HepG2 (cell line): ENCODE results near the gene PARP3. TPM values are rescaled to one million over a fixed set of nuclear protein-coding genes. Genes with fewer than 3 reads are reported as not detected.

Source experiments
- CAMTA2 ChIP-seq: sonication (generic); formaldehyde crosslinking; IDR thresholded peaks from 2 replicates; pipeline ENCODE4 v1.4.0; 2020; ENCODE audit warnings: mild to moderate bottlenecking, missing genetic modification reagents, borderline replicate concordance
- CEBPG ChIP-seq: IDR thresholded peaks from 2 replicates; pipeline ENCODE4 v1.6.1; 2016
- EHMT2 ChIP-seq: fragments of 200-600 bp; sonication (generic); IDR thresholded peaks from 2 replicates; pipeline ENCODE4 v1.7.0; 2017; ENCODE audit warnings: antibody characterized with exemption, low read depth, low read length, borderline replicate concordance
- GFI1 ChIP-seq: sonication (generic); formaldehyde crosslinking; IDR thresholded peaks from 2 replicates; pipeline ENCODE4 v1.5.0; 2020; ENCODE audit warnings: missing genetic modification reagents, mild to moderate bottlenecking, borderline replicate concordance
- HIVEP1 ChIP-seq: sonication (generic); formaldehyde crosslinking; IDR thresholded peaks from 2 replicates; pipeline ENCODE4 v1.4.0; 2020; ENCODE audit warnings: mild to moderate bottlenecking, missing genetic modification reagents
- HOXA5 ChIP-seq: sonication (generic); formaldehyde crosslinking; IDR thresholded peaks from 2 replicates; pipeline ENCODE4 v1.4.0; 2020; ENCODE audit warnings: missing genetic modification reagents
- KIAA2018 ChIP-seq: sonication (generic); formaldehyde crosslinking; IDR thresholded peaks from 2 replicates; pipeline ENCODE4 v1.5.0; 2020; ENCODE audit warnings: mild to moderate bottlenecking, missing genetic modification reagents, borderline replicate concordance
- MXD4 ChIP-seq: IDR thresholded peaks from 2 replicates; pipeline ENCODE4 v1.6.1; 2016; ENCODE audit warnings: mild to moderate bottlenecking, missing biosample characterization, missing genetic modification reagents
- PCBP1 ChIP-seq: fragments of 200-400 bp; formaldehyde crosslinking; IDR thresholded peaks from 2 replicates; pipeline ENCODE4 v1.6.1; 2017; ENCODE audit warnings: mild to moderate bottlenecking, low read depth, low read length, borderline replicate concordance
- ZBTB43 ChIP-seq: sonication (generic); formaldehyde crosslinking; conservative IDR thresholded peaks from 2 replicates; pipeline ENCODE4 v1.4.0; 2020; ENCODE audit warnings: missing genetic modification reagents
- ZBTB7A ChIP-seq: sonication (generic); formaldehyde crosslinking; IDR thresholded peaks from 2 replicates; pipeline ENCODE4 v1.8.0; 2022; ENCODE audit warnings: mild to moderate bottlenecking, missing genetic modification reagents
- ZKSCAN5 ChIP-seq: sonication (generic); formaldehyde crosslinking; IDR thresholded peaks from 2 replicates; pipeline ENCODE4 v1.5.1; 2020; ENCODE audit warnings: mild to moderate bottlenecking, missing genetic modification reagents
- ZMYM2 ChIP-seq: sonication (generic); formaldehyde crosslinking; IDR thresholded peaks from 2 replicates; pipeline ENCODE4 v1.8.0; 2022; ENCODE audit warnings: mild to moderate bottlenecking, missing genetic modification reagents
- ZNF264 ChIP-seq: sonication (generic); formaldehyde crosslinking; IDR thresholded peaks from 2 replicates; pipeline ENCODE4 v1.4.0; 2020; ENCODE audit warnings: missing genetic modification reagents
- ZNF572 ChIP-seq: sonication (generic); formaldehyde crosslinking; IDR thresholded peaks from 2 replicates; pipeline ENCODE4 v1.5.1; 2020; ENCODE audit warnings: mild to moderate bottlenecking, missing genetic modification reagents
- ZNF749 ChIP-seq: sonication (generic); formaldehyde crosslinking; IDR thresholded peaks from 2 replicates; pipeline ENCODE4 v1.8.0; 2022; ENCODE audit warnings: mild to moderate bottlenecking, missing genetic modification reagents, moderate library complexity, borderline replicate concordance
- polyA plus RNA-seq, 8 experiments: library from polyadenylated mRNA; depleted of rRNA in 3 of 8; stranded (reverse) in 7 of 8; unstranded in 1 of 8; fragments of >200 nt; fragmentation: Illumina TruSeq in 4 of 8; extraction: Trizol in 4 of 8; gene quantifications; 2 replicates each; pipeline versions ENCODE4 v1.2.1 to v1.2.3, GENCODE V29; 2011 to 2016; ENCODE audit warnings: low read depth in 4 of 8, missing spikeins in 1 of 8, mixed read lengths in 1 of 8; ENCODE audit not compliant: insufficient read depth in 1 of 8
- total RNA-seq, 5 experiments: library from RNA; depleted of rRNA; stranded (reverse); fragments of >200 nt; fragmentation: Illumina TruSeq; extraction: Trizol; gene quantifications; 2 replicates each; pipeline ENCODE4 v1.2.3, GENCODE V29; 2016; ENCODE audit warnings: low read depth in 1 of 5
- TF ChIP-seq, protein P1 (sequence below): sonication (generic); formaldehyde crosslinking; conservative IDR thresholded peaks from 2 replicates; pipeline ENCODE4 v1.8.0; 2022; ENCODE audit warnings: mild to moderate bottlenecking, moderate library complexity, missing genetic modification reagents
- TF ChIP-seq, protein P2 (sequence below): sonication (generic); formaldehyde crosslinking; IDR thresholded peaks from 2 replicates; pipeline ENCODE4 v1.5.0; 2020; ENCODE audit warnings: missing genetic modification reagents

The PARP3 gene
- total and polyA plus RNA-seq, 2 of the 13 experiments (the other 11 are each of a cell fraction or from before 2014, with no cell fraction given) = 11.2 to 21.5 TPM

- TF ChIP-seq HIVEP1 (CRISPR knock-in tag) (no peak), ZKSCAN5 (CRISPR knock-in tag) (no peak), ZMYM2 (CRISPR knock-in tag) (0 out of 2 replicates have a peak, but pooled peaks have one; percentile 16), ZNF749 (CRISPR knock-in tag) (no peak), CEBPG (CRISPR knock-in tag) (no peak), GFI1 (no peak; the same call in 1 of the 2 replicates), ZNF572 (0 out of 2 replicates have a peak, but pooled peaks have one; percentile 9), MXD4 (no peak), KIAA2018 (CRISPR knock-in tag) (no peak), EHMT2 (no peak), ZBTB43 (CRISPR knock-in tag) (no peak), PCBP1 (no peak), ZNF264 (CRISPR knock-in tag) (no peak; the same call in 1 of the 2 replicates), CAMTA2 (CRISPR knock-in tag) (no peak), HOXA5 (CRISPR knock-in tag) (no peak), ZBTB7A (no peak)
- TF ChIP-seq, protein P1, sequence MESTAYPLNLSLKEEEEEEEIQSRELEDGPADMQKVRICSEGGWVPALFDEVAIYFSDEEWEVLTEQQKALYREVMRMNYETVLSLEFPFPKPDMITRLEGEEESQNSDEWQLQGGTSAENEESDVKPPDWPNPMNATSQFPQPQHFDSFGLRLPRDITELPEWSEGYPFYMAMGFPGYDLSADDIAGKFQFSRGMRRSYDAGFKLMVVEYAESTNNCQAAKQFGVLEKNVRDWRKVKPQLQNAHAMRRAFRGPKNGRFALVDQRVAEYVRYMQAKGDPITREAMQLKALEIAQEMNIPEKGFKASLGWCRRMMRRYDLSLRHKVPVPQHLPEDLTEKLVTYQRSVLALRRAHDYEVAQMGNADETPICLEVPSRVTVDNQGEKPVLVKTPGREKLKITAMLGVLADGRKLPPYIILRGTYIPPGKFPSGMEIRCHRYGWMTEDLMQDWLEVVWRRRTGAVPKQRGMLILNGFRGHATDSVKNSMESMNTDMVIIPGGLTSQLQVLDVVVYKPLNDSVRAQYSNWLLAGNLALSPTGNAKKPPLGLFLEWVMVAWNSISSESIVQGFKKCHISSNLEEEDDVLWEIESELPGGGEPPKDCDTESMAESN = no peak
- TF ChIP-seq, protein P2, sequence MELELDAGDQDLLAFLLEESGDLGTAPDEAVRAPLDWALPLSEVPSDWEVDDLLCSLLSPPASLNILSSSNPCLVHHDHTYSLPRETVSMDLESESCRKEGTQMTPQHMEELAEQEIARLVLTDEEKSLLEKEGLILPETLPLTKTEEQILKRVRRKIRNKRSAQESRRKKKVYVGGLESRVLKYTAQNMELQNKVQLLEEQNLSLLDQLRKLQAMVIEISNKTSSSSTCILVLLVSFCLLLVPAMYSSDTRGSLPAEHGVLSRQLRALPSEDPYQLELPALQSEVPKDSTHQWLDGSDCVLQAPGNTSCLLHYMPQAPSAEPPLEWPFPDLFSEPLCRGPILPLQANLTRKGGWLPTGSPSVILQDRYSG (CRISPR knock-in tag) = no peak
Measured at GRCh38 chr3:51983578-51984268, 41.6 kb downstream of the PARP3 start (continued).
